ENCODE results near the gene ABI3BP.
A peak's percentile ranks its signal among the peaks of the same experiment; 100 is the strongest.

The ABI3BP gene

DNA sequence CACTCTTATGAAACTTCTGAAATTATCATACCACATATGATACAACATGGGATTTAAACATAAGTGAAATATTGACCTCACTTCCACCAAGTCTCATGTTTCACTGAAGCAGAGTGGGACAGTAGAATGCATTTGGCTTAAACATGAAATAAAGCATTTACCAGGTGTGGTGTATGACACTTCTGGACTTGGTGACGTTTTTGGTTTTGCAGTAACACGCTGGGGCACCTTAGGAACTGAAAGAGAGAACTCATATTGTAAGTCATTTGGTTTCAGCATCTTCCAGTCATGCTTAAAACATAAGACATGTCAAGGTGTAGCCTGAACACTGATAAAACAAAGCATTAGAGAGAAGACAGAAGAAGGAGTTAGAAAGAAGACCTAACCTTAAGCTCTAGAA is 188.6 kb downstream of the ABI3BP start:
- H3K4me3 ChIP-seq (ENCODE audit: low read length) = no peak overlapping the region
- DNase-seq (ENCODE audit: low read depth) = no peak
- TF ChIP-seq, protein P1, sequence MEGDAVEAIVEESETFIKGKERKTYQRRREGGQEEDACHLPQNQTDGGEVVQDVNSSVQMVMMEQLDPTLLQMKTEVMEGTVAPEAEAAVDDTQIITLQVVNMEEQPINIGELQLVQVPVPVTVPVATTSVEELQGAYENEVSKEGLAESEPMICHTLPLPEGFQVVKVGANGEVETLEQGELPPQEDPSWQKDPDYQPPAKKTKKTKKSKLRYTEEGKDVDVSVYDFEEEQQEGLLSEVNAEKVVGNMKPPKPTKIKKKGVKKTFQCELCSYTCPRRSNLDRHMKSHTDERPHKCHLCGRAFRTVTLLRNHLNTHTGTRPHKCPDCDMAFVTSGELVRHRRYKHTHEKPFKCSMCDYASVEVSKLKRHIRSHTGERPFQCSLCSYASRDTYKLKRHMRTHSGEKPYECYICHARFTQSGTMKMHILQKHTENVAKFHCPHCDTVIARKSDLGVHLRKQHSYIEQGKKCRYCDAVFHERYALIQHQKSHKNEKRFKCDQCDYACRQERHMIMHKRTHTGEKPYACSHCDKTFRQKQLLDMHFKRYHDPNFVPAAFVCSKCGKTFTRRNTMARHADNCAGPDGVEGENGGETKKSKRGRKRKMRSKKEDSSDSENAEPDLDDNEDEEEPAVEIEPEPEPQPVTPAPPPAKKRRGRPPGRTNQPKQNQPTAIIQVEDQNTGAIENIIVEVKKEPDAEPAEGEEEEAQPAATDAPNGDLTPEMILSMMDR (conservative IDR thresholded peaks at IDR 0.05; ENCODE audit: low read depth, low read length) = no peak

DNA sequence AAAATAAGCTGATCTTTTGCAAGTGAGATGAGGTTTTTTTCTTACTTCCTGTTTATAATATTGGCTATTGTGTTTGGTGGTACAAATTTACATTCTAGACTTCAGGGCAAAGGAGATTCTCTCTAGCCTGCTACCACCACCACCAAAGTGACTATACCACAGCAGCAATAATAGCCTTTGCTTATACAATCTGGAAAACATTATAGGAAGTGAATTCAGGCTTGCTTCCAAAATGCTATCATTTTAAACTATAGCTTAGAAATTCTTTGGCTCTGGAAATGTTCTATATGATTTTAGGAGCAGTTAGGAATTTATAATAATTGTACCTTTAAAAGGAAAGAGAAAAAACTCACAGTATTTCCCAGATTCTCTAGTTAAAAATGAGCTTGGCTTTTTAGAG is 189.5 kb downstream of the ABI3BP start:
- DNase-seq (ENCODE audit: low read depth) = no peak
- TF ChIP-seq, protein P1 (conservative IDR thresholded peaks at IDR 0.05; ENCODE audit: low read depth, low read length) = no peak
- H3K4me3 ChIP-seq (ENCODE audit: low read length) = no peak overlapping the region

DNA sequence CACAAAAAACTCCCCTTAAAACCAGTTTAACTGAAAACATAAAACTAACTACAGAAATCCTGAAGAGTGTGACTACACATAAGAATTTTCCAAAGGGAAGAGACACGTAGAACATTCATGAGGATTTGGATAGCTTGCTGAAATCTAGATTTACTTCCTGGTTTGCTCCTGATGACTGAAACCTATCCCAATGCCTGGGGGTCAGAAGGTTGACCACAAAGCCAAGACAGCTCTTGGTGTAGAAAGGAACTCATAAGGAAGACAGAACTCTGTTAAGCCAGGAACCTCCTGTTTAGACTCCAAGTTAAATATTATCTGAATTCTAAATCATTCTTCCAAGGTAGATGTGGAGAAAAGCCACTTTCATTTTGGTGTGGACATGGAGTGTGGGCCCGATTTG is 191.1 kb downstream of the ABI3BP start:
- DNase-seq (ENCODE audit: low read depth) = no peak
- H3K4me3 ChIP-seq (ENCODE audit: low read length) = no peak overlapping the region
- TF ChIP-seq, protein P1 (conservative IDR thresholded peaks at IDR 0.05; ENCODE audit: low read depth, low read length) = no peak

DNA sequence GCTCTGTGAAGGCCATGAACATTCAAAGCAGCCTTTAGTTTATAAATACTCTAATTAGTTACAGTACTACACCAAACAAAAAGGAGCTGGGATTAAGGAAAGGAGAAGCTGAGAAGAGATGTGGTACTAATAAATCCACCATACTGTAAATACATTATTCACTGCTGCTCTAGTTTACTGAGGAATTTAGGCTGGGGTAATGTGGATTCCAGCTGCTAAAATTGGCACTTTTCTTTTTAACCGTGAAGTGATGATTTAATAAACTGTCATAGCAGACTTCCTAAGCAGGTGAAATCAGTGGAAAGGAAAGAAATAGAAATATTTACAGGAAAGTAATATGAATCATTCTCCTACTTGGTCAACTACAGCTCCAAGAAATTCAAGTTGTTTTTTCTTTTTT is 195.2 kb downstream of the ABI3BP start:
- DNase-seq (ENCODE audit: low read depth) = no peak
- H3K4me3 ChIP-seq (ENCODE audit: low read length) = no peak overlapping the region
- TF ChIP-seq, protein P1 (conservative IDR thresholded peaks at IDR 0.05; ENCODE audit: low read depth, low read length) = no peak

DNA sequence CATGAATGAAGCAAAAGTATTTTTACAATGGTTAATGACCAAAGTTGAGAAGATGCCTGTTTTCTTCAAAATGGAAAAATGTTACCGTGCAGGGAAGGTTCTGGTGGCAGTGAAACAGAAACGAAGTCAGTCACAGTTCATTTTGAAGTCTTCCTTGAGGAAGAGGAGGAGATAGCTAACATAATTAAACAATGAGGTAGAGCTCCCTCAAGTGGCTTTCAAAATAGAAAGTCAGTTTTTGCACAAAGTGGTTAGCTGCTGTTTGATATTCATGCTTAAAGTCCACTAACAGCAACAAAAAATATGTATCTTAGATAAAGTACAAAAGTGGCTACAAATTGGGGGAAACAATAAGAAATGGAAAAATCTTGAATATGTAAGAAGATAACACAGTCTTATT is 196.7 kb downstream of the ABI3BP start:
- no peak overlapping the region for H3K4me3 ChIP-seq (ENCODE audit: low read length)
- no peak for DNase-seq (ENCODE audit: low read depth)
- TF ChIP-seq, protein P1 (conservative IDR thresholded peaks at IDR 0.05; ENCODE audit: low read depth, low read length) = peak; percentile 41

DNA sequence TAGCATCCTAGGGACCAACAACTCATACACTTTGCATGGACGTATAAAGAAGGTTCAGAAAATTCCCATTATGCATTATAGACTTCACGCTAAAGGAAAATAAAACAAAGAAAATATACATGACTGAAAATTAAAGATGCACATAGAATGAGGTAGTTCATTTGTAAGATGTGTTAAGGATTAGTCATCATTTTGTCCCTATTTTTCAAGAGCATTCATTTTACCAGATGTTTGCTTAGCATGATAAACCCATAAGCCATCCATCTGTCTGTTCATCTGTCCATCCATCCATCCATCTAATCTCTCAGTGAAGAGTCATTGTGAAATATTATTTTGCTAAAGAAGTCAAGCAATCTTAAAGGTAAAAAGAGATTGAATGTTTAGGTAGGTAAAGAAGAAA is 203.6 kb downstream of the ABI3BP start:
- TF ChIP-seq, protein P1 (conservative IDR thresholded peaks at IDR 0.05; ENCODE audit: low read depth, low read length) = no peak
- no peak overlapping the region for H3K4me3 ChIP-seq (ENCODE audit: low read length)
- no peak for DNase-seq (ENCODE audit: low read depth)

DNA sequence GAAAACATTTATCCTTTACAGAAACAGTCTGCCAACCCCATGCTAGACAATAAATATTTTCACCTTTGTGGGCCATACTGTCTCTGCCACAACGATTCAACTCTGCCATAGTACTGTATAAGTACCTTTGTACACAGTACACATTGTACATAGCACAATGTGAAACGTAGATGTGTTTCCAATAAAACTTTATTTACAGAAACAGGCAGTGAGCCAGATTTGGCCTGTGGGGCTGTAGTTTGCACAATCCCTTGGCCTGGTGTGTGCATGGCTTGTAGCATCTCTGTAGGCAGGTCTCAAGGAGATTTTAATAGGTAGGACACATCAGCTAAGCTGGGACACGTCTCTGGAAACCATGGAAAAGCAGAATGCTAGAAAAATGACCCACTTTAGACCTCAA is 209.6 kb downstream of the ABI3BP start:
- TF ChIP-seq, protein P1 (conservative IDR thresholded peaks at IDR 0.05; ENCODE audit: low read depth, low read length) = no peak
- DNase-seq (ENCODE audit: low read depth) = no peak
- H3K4me3 ChIP-seq (ENCODE audit: low read length) = no peak overlapping the region

Data from retinal pigment epithelial cell (primary cell).